ENCODE data around the gene MRPL28. TPM values are rescaled to one million over a fixed set of nuclear protein-coding genes. Genes with fewer than 3 reads are reported as not detected.

The MRPL28 gene
- total RNA-seq, 1 experiment from 2014 or later, result 61.4 TPM

DNA sequence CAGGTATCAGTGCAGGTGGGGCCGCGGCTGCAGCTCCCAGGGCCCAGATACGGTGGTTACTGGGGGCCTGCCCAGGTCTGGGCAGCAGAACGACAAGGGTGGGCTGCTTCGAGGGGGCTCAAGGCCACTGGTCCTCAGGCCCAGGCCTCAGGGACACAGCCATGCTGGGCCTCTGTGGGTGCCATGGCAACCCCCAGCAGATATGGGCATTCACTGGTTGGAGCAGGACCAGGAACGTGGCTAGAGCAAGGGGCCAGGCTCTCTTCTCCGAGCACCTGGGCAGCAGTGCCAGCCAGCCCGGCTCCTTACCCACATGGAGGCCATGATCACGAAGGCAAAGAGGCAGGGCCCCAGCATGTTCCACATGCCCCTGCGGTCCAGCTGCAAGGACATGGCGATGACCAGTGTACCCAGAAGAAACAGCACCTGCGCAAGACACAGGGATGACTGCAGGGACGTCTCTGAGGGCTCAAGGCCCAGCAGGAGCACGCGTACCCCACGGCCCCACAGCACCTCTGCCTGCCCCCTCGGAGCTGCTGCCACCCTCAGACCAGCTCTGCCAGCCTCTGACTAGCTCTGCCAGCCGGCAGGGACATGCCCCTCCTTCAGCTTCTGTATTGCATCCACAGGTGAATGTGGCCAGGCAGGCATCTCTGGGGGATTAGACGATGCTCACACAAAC is 2.1 kb upstream of the MRPL28 start:
- Histone ChIP-seq H3K9me3 (ENCODE audit: control insufficient read depth in 1 of 2, insufficient read depth in 1 of 2, low read depth in 1 of 2, low read length in 2 of 2) (no peaks in the 10 kb centered on the region), H3K9ac (ENCODE audit: low read length) (no peak overlapping the region), H2AFZ (ENCODE audit: low read depth, low read length, poor library complexity, severe bottlenecking) (no peak overlapping the region), H3K27ac (ENCODE audit: low read depth, low read length) (no peak overlapping the region), H3K4me1 (ENCODE audit: control insufficient read depth in 1 of 2, insufficient read depth in 2 of 2, low read length in 2 of 2) (peaks cover 3 to 13% of the 10 kb centered on the region in 2 experiments; a peak in 3 of 4 replicates), H4K20me1 (ENCODE audit: insufficient read depth) (no peaks in the 10 kb centered on the region), H3K36me3 (ENCODE audit: control insufficient read depth in 1 of 2, insufficient read depth in 2 of 2, low read length in 2 of 2) (0 out of 4 replicates have a peak, but pooled peaks cover 0 to 3% of the 10 kb centered on the region in 2 experiments), H3K4me3 (replicated peaks in 1 of 2; ENCODE audit: low read depth in 1 of 2, low read length in 2 of 2) (no peak overlapping the region), H3K9me2 (ENCODE audit: insufficient read depth) (no peaks in the 10 kb centered on the region), H3K79me2 (ENCODE audit: insufficient read depth, low read length) (no peaks in the 10 kb centered on the region), H3K27me3 (ENCODE audit: insufficient read depth, low read length) (no peaks in the 10 kb centered on the region), H3K4me2 (ENCODE audit: low read length) (no peak overlapping the region)
- intact Hi-C loops (cut with micrococcal nuclease), result no loop called here
- ChIA-PET POLR2A (no interaction called here), CTCF (no interaction called here), RAD21 (ENCODE audit: low non-redundant PET in 1 of 2, low total read pairs in 2 of 2, uncharacterized antibody in 2 of 2, unreplicated experiment in 2 of 2) (no interaction called here)
- DNase-seq (ENCODE audit: low read depth, low spot score) (no peak), ATAC-seq (no peak)
- BruUV-seq (replicated peaks), result no TSS peak
- TF ChIP-seq, protein P1, sequence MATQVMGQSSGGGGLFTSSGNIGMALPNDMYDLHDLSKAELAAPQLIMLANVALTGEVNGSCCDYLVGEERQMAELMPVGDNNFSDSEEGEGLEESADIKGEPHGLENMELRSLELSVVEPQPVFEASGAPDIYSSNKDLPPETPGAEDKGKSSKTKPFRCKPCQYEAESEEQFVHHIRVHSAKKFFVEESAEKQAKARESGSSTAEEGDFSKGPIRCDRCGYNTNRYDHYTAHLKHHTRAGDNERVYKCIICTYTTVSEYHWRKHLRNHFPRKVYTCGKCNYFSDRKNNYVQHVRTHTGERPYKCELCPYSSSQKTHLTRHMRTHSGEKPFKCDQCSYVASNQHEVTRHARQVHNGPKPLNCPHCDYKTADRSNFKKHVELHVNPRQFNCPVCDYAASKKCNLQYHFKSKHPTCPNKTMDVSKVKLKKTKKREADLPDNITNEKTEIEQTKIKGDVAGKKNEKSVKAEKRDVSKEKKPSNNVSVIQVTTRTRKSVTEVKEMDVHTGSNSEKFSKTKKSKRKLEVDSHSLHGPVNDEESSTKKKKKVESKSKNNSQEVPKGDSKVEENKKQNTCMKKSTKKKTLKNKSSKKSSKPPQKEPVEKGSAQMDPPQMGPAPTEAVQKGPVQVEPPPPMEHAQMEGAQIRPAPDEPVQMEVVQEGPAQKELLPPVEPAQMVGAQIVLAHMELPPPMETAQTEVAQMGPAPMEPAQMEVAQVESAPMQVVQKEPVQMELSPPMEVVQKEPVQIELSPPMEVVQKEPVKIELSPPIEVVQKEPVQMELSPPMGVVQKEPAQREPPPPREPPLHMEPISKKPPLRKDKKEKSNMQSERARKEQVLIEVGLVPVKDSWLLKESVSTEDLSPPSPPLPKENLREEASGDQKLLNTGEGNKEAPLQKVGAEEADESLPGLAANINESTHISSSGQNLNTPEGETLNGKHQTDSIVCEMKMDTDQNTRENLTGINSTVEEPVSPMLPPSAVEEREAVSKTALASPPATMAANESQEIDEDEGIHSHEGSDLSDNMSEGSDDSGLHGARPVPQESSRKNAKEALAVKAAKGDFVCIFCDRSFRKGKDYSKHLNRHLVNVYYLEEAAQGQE (IDR thresholded peaks at IDR 0.05; ENCODE audit: low read depth), result no peak
- TF ChIP-seq POLR2AphosphoS5 (IDR thresholded peaks at IDR 0.05; ENCODE audit: low read depth, low read length) (no peak), POLR2A (IDR thresholded peaks at IDR 0.05; ENCODE audit: borderline replicate concordance, extremely low read depth, insufficient read depth, insufficient read length) (no peak)
- TF ChIP-seq, protein P2, sequence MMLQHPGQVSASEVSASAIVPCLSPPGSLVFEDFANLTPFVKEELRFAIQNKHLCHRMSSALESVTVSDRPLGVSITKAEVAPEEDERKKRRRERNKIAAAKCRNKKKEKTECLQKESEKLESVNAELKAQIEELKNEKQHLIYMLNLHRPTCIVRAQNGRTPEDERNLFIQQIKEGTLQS (IDR thresholded peaks at IDR 0.05), result no peak

Measured in HCT116 (cell line).